SU-DHL-6 (cell line): ENCODE data around the gene OR9G4.

Experiments
- H2AFZ ChIP-seq: fragments of 200-600 bp; sonication (generic); 2 replicates; pipeline ENCODE4 v1.6.1; 2014; ENCODE audit warnings: low read depth, mild to moderate bottlenecking, moderate library complexity, mixed read lengths, antibody characterized with exemption, low read length; ENCODE audit not compliant: severe bottlenecking
- H3F3A ChIP-seq: fragments of 200-600 bp; shearing (Covaris generic); 2 replicates; pipeline ENCODE4 v1.6.0; 2016; ENCODE audit warnings: antibody characterized with exemption, mild to moderate bottlenecking; ENCODE audit not compliant: insufficient read depth
- H3K27ac ChIP-seq: fragments of 200-600 bp; sonication (generic); 2 replicates; pipeline ENCODE4 v1.5.1; 2016; ENCODE audit warnings: low read depth, mild to moderate bottlenecking, low read length, moderate library complexity, mixed read lengths
- H3K27me3 ChIP-seq: fragments of 200-600 bp; sonication (generic), shearing (Covaris generic); 2 replicates; pipeline ENCODE4 v1.6.0; 2014; ENCODE audit warnings: mild to moderate bottlenecking, low read length
- H3K36me3 ChIP-seq: fragments of 200-600 bp; sonication (generic); 2 replicates; pipeline ENCODE4 v1.6.1; 2014; ENCODE audit warnings: mild to moderate bottlenecking, low read length, mixed read lengths
- H3K4me2 ChIP-seq: fragments of 300-600, 200-600 bp; shearing (Covaris generic), sonication (generic); 2 replicates; pipeline ENCODE4 v1.6.0; 2014; ENCODE audit warnings: low read length, low read depth, mild to moderate bottlenecking; ENCODE audit not compliant: poor library complexity, severe bottlenecking
- H3K4me3 ChIP-seq: fragments of 200-600 bp; sonication (generic); 2 replicates; pipeline ENCODE4 v1.5.1; 2014; ENCODE audit warnings: antibody characterized with exemption, low read length, mild to moderate bottlenecking, mixed read lengths; ENCODE audit not compliant: insufficient read depth, poor library complexity, severe bottlenecking
- H3K79me2 ChIP-seq: fragments of 200-600 bp; sonication (generic); 2 replicates; pipeline ENCODE4 v1.6.1; 2014; ENCODE audit warnings: mild to moderate bottlenecking, low read length, moderate library complexity; ENCODE audit not compliant: insufficient read depth
- H3K9ac ChIP-seq: fragments of 200-600 bp; sonication (generic); 2 replicates; pipeline ENCODE4 v1.7.0; 2014; ENCODE audit warnings: mild to moderate bottlenecking, low read length
- H3K9me2 ChIP-seq: fragments of 200-600 bp; sonication (generic); replicated peaks from 2 replicates; pipeline ENCODE4 v1.6.1; 2014; ENCODE audit warnings: low read length; ENCODE audit not compliant: insufficient read depth
- H3K9me3 ChIP-seq: fragments of 200-600 bp; sonication (generic); 2 replicates; pipeline ENCODE4 v1.6.1; 2014; ENCODE audit warnings: low read length, mixed read lengths; ENCODE audit not compliant: insufficient read depth
- H4K20me1 ChIP-seq: fragments of 200-600 bp; sonication (generic); 2 replicates; pipeline ENCODE4 v1.6.1; 2014; ENCODE audit warnings: low read depth, mild to moderate bottlenecking, antibody characterized with exemption, low read length, moderate library complexity, mixed read lengths
- EZH2phosphoT487 ChIP-seq: fragments of 200-600 bp; sonication (generic), shearing (Covaris generic); conservative IDR thresholded peaks from 2 replicates; pipeline ENCODE4 v1.6.1; 2018; ENCODE audit warnings: mild to moderate bottlenecking, antibody characterized with exemption, low read length, moderate library complexity, mixed read lengths
- TF ChIP-seq, protein P1 (sequence below): fragments of 200-600 bp; sonication (generic); IDR thresholded peaks from one replicate; pipeline ENCODE4 v1.5.1; 2017; ENCODE audit warnings: antibody characterized with exemption, mild to moderate bottlenecking, low read length, moderate library complexity; ENCODE audit not compliant: insufficient read depth, poor library complexity, severe bottlenecking

Gene OR9G4

GRCh38 chr11:56698795-56699194 is 49.7 kb downstream of the OR9G4 start, which contains the start of gene OR9G1:
Gene OR9G1, plus strand, starts transcription at chr11:56699095. Its CDS starts 1,293 bp downstream, at chr11:56700388.
- Histone ChIP-seq H4K20me1 (no peaks in the 10 kb centered on the region), H3K9me2 (no peaks in the 10 kb centered on the region), H3K4me2 (no peak within 1 kb of the TSS), H3K27ac (no peak within 1 kb of the TSS), H3K9ac (no peak within 1 kb of the TSS), H3K9me3 (no peaks in the 10 kb centered on the region), H3K4me3 (no peak within 1 kb of the TSS), H2AFZ (no peak within 1 kb of the TSS), H3K79me2 (no peaks in the 10 kb centered on the region), H3K36me3 (no peaks in the 10 kb centered on the region), H3F3A (no peaks in the 10 kb centered on the region), H3K27me3 (no peaks in the 10 kb centered on the region)
- no peak for TF ChIP-seq EZH2phosphoT487
- TF ChIP-seq, protein P1, sequence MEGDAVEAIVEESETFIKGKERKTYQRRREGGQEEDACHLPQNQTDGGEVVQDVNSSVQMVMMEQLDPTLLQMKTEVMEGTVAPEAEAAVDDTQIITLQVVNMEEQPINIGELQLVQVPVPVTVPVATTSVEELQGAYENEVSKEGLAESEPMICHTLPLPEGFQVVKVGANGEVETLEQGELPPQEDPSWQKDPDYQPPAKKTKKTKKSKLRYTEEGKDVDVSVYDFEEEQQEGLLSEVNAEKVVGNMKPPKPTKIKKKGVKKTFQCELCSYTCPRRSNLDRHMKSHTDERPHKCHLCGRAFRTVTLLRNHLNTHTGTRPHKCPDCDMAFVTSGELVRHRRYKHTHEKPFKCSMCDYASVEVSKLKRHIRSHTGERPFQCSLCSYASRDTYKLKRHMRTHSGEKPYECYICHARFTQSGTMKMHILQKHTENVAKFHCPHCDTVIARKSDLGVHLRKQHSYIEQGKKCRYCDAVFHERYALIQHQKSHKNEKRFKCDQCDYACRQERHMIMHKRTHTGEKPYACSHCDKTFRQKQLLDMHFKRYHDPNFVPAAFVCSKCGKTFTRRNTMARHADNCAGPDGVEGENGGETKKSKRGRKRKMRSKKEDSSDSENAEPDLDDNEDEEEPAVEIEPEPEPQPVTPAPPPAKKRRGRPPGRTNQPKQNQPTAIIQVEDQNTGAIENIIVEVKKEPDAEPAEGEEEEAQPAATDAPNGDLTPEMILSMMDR = no peak

DNA sequence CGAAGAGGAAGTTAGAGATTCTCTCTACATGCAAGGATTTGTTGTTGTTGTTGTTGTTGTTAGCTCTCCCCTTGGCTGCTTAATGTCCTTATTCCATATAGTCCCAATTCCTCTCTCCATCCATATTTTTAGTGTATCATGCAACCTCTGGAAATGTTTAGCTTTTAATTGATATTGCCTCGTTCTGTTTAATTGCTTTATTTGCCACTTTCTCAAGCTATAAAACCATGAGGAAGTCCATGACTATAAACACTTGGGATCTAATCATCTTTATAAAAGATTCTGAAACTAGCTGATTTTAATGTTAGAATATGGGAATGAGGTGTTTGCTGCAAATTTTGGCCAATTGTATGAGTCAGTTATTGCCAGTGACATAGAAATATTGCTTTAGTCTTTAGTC is 55.1 kb downstream of the OR9G4 start:
- H3K4me2 ChIP-seq = no peak overlapping the region
- no peak overlapping the region for H3K9ac ChIP-seq
- H3K9me2 ChIP-seq = no peaks in the 10 kb centered on the region

More for the DNA sequence above, 55.1 kb downstream of the OR9G4 start:
- no peaks in the 10 kb centered on the region for H3K36me3 ChIP-seq
- H3K79me2 ChIP-seq = no peaks in the 10 kb centered on the region
- no peak overlapping the region for H3K4me3 ChIP-seq
- H3K27ac ChIP-seq = no peak overlapping the region
- H2AFZ ChIP-seq = no peak overlapping the region
- no peaks in the 10 kb centered on the region for H4K20me1 ChIP-seq
- no peaks in the 10 kb centered on the region for H3K27me3 ChIP-seq
- H3F3A ChIP-seq = no peaks in the 10 kb centered on the region
- TF ChIP-seq EZH2phosphoT487 = no peak
- TF ChIP-seq, protein P1 = no peak
- H3K9me3 ChIP-seq = no peaks in the 10 kb centered on the region
